Astrocyte of the spinal cord (primary cell): Measurements from ENCODE around the gene ANXA1.

ENCODE experiments used
- DNase-seq: peaks from one replicate; pipeline ENCODE4 v3.0.0; 2011; ENCODE audit warnings: low read depth, low spot score
- H3K4me3 ChIP-seq: 2 replicates; pipeline ENCODE4 v1.5.1; 2011; ENCODE audit warnings: low read depth, mild to moderate bottlenecking, low read length, moderate library complexity
- in situ Hi-C: cut with HindIII; loops from 2 replicates; pipeline ENCODE4 v1.10.0; 2017; ENCODE audit warnings: low sequenced_read_pairs
- TF ChIP-seq, protein P1 (sequence below): IDR thresholded peaks from 2 replicates; pipeline ENCODE4 v1.5.1; 2012; ENCODE audit warnings: low read depth, mild to moderate bottlenecking, low read length, inconsistent platforms

ANXA1 gene

GRCh38 chr9:73129941-73130685, 21.6 kb upstream of the ANXA1 start:
- TF ChIP-seq, protein P1, sequence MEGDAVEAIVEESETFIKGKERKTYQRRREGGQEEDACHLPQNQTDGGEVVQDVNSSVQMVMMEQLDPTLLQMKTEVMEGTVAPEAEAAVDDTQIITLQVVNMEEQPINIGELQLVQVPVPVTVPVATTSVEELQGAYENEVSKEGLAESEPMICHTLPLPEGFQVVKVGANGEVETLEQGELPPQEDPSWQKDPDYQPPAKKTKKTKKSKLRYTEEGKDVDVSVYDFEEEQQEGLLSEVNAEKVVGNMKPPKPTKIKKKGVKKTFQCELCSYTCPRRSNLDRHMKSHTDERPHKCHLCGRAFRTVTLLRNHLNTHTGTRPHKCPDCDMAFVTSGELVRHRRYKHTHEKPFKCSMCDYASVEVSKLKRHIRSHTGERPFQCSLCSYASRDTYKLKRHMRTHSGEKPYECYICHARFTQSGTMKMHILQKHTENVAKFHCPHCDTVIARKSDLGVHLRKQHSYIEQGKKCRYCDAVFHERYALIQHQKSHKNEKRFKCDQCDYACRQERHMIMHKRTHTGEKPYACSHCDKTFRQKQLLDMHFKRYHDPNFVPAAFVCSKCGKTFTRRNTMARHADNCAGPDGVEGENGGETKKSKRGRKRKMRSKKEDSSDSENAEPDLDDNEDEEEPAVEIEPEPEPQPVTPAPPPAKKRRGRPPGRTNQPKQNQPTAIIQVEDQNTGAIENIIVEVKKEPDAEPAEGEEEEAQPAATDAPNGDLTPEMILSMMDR = no peak
- in situ Hi-C loops = no loop called here
- DNase-seq = no peak
- H3K4me3 ChIP-seq = no peak overlapping the region

DNA sequence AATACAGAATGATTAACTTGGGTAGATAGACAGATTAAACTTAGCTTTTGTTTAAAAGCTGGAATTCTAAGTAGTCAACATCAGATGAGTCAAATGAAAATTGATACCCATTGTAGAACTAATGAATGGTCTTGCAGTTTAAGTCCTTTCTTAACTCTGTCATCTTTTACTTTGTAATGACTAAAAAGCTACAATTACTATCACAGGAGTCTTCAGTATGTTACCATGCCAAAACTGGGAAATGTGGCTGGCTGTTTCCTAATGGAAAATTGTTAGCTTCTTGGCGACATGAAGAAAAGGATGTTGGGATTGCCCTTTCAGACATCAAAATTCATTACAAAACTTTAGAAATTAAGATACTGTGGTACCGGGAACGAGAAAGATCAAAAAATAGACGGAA, 20.2 kb upstream of the ANXA1 start:
- TF ChIP-seq, protein P1 = no peak
- no peak overlapping the region for H3K4me3 ChIP-seq
- in situ Hi-C loops = no loop called here
- DNase-seq = no peak

DNA sequence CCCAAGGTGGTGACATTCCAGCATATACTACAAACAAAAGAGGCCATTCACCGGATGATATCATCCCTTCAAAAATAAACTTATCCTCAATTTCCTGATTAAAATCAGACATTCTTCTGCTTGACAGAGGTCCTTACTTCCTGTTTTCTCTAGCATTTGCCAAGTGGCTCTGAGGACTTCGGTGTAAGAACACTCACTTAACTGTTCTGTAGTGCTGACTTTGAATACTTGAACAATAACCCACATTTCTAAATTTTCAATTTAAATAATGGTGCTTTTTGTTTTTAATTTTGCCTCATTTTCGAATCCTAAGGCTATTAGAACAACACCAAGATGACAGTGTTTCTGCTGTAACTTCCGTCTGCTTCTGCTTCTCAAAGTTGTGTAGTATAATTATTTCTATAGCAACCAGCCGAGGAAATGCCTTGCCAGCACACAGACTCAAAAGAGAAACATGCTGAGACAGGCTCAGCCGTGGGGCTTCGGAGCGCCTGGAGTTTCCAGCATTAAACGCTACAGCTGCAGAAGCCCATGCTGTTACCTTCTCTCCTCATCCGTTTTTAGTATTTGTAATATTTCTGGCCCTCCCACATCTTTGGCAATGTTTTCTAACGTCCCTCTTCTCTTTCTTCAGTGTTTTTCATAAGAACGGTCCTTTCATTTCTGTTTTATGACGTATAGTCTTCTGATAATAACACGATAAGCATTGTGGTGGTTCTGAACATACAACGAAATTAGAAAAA, 19.5 kb upstream of the ANXA1 start:
- TF ChIP-seq, protein P1 = no peak
- peak overlapping the region; percentile 48 for H3K4me3 ChIP-seq
- in situ Hi-C loops = no loop called here
- DNase-seq = peak; percentile 92

DNA sequence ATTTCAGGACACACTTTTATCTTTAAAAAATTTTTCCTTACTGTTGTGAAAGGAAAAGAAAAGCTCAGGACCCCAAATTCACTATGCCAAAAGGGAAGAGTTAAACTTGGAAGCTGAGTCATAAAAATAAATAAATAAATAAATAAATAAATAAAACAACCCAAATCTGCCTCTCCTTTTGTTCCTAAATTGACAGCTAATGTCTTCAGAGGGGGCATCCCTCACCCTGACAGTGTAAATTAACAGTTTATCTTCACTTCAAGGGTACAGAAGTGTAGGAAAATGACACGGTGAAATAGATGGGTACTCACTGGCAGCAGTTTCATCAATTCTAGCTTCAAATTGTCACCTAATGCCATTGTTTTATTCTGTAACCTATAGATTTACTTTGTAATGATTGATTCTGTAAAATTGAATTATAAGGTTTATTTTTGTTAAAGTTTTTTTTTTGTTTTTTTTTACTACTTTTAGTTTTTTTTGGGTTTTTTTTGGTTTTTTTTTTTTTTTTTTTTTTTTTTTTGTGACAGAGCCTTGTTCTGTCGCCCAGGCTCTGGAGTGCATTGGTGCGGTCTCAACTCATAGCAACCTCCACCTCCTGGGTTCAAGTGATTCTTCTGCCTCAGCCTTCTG, 18.5 kb upstream of the ANXA1 start:
- DNase-seq = no peak
- in situ Hi-C loops = no loop called here

DNA sequence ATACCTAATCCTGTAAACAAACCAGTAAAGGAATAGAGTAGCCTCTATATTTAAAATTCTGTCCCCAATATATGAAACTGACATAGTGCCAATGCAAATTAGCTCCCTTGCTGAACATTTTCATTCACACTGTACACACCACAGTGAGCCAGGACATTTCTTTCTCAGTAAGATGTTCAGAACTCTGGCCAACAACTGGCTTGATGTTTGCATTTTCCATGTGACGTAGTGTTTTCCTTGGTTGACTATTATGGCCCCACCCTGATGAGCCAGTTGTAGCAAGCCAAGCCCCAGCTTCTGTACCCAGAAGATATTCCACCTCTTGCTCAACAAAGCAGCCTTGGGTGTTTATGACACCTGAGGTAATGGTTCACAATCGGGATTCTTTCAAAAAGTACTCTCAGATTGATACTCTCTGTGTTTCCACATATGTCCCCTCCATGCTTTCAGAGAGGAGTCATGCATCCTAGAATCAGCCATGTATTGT, 17.7 kb upstream of the ANXA1 start:
- DNase-seq = no peak
- in situ Hi-C loops = no loop called here
- TF ChIP-seq, protein P1 = no peak
- H3K4me3 ChIP-seq = no peak overlapping the region

More for the DNA sequence above, 18.5 kb upstream of the ANXA1 start:
- H3K4me3 ChIP-seq = no peak overlapping the region
- TF ChIP-seq, protein P1 = no peak

DNA sequence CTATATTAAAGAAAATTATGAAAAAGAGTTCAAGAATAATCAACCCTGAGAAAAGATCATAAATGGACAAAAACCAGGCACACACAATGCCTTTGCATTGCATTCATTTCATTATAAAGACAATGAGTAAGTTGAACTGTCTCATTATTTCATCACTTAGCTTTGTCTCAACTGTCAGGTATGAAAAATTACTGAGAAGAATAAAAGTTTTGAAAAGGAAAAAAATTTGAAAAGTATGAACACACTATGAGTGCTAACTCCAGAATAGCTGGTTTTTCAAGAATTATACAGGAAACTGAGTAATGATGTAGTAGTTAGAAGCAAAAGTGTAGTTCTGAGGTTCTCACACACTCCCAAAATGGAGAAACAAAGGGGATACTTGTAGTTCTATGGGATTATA, 16.3 kb upstream of the ANXA1 start:
- DNase-seq = no peak
- TF ChIP-seq, protein P1 = no peak
- in situ Hi-C loops = no loop called here
- no peak overlapping the region for H3K4me3 ChIP-seq
